MM.1S (cell line): ENCODE data around the gene DDX1.

Experiments
- DNase-seq: peaks from one replicate; pipeline ENCODE4 v3.0.0-alpha.2; 2015
- H2AFZ ChIP-seq: fragments of 300-600 bp; sonication (generic); 2 replicates; pipeline ENCODE4 v1.6.0; 2016; ENCODE audit warnings: antibody characterized with exemption, low read length
- H3F3A ChIP-seq: fragments of 300-600 bp; sonication (generic); 2 replicates; pipeline ENCODE4 v1.6.1; 2016; ENCODE audit warnings: mild to moderate bottlenecking, antibody characterized with exemption, low read length, moderate library complexity, mixed read lengths; ENCODE audit not compliant: insufficient read depth
- H3K27ac ChIP-seq: fragments of 300-600 bp; sonication (generic); 2 replicates; pipeline ENCODE4 v1.5.1; 2016; ENCODE audit warnings: mild to moderate bottlenecking, low read length
- H3K27me3 ChIP-seq: fragments of 300-600 bp; sonication (generic); replicated peaks from 2 replicates; pipeline ENCODE4 v1.6.0; 2016; ENCODE audit warnings: low read length; ENCODE audit not compliant: insufficient read depth
- H3K36me3 ChIP-seq: fragments of 300-600 bp; sonication (generic); replicated peaks from 2 replicates; pipeline ENCODE4 v1.6.1; 2016; ENCODE audit warnings: mild to moderate bottlenecking, low read length, mixed read lengths; ENCODE audit not compliant: insufficient read depth
- H3K4me1 ChIP-seq: fragments of 300-600 bp; sonication (generic); 2 replicates; pipeline ENCODE4 v1.6.1; 2016; ENCODE audit warnings: low read length, mixed read lengths
- H3K4me2 ChIP-seq: fragments of 300-600 bp; sonication (generic); 2 replicates; pipeline ENCODE4 v1.6.0; 2016; ENCODE audit warnings: low read depth, low read length
- H3K4me3 ChIP-seq: fragments of 300-600 bp; sonication (generic); 2 replicates; pipeline ENCODE4 v1.5.1; 2016; ENCODE audit warnings: low read length, mixed read lengths
- H3K79me2 ChIP-seq: fragments of 300-600 bp; sonication (generic); 2 replicates; pipeline ENCODE4 v1.6.1; 2016; ENCODE audit warnings: mixed run types, low read length, mixed read lengths
- H3K9ac ChIP-seq: fragments of 300-600 bp; sonication (generic); 2 replicates; pipeline ENCODE4 v1.6.1; 2016; ENCODE audit warnings: low read length, mixed read lengths
- H3K9me2 ChIP-seq: fragments of 300-600 bp; sonication (generic); replicated peaks from 2 replicates; pipeline ENCODE4 v1.6.1; 2016; ENCODE audit warnings: mild to moderate bottlenecking, low read length, mixed read lengths; ENCODE audit not compliant: insufficient read depth
- H3K9me3 ChIP-seq: fragments of 300-600 bp; sonication (generic); replicated peaks from 2 replicates; pipeline ENCODE4 v1.6.1; 2016; ENCODE audit warnings: mild to moderate bottlenecking, low read length, mixed read lengths; ENCODE audit not compliant: insufficient read depth
- H4K20me1 ChIP-seq: fragments of 300-600 bp; sonication (generic); 2 replicates; pipeline ENCODE4 v1.6.1; 2016; ENCODE audit warnings: mild to moderate bottlenecking, low read length, moderate library complexity, mixed read lengths; ENCODE audit not compliant: insufficient read depth
- CTCF ChIP-seq: fragments of 300-600 bp; sonication (generic); IDR thresholded peaks from 2 replicates; pipeline ENCODE4 v1.5.1; 2016; ENCODE audit warnings: antibody characterized with exemption, low read length, mixed read lengths
- EZH2 ChIP-seq: fragments of 300-600 bp; sonication (generic); optimal IDR thresholded peaks from 2 replicates; pipeline ENCODE3; 2017; ENCODE audit warnings: low read depth, mild to moderate bottlenecking, antibody characterized with exemption, low read length, mixed read lengths
- EZH2phosphoT487 ChIP-seq: fragments of 300-600 bp; sonication (generic); IDR thresholded peaks from 2 replicates; pipeline ENCODE4 v1.6.1; 2018; ENCODE audit warnings: antibody characterized with exemption, low read length

DDX1 gene

DNA sequence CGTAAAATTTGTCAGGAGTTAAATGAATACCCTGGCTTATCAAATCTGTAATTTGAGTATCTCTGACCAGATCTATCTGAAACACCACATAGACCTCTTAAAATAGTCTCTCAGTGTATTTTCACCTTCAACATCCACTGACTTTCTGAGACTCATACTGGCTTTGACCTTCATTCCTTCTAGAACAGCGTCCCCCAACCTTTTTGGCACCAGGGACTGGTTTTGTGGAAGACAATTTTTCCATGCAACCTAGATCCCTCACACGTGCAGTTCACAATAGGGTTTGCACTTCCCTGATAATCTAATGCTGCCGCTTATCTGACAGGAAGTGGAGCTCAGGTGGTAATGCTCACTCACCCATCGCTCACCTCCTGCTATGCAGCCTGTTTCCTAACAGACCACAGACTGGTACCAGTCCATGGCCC lies 33.8 kb upstream of the DDX1 start:
- Histone ChIP-seq H3F3A (no peaks in the 10 kb centered on the region), H3K36me3 (no peaks in the 10 kb centered on the region; the same call in 1 of the 2 replicates), H3K4me1 (peaks cover 7% of the 10 kb centered on the region; the same call in 1 of the 2 replicates), H3K27ac (no peak overlapping the region), H3K27me3 (no peaks in the 10 kb centered on the region), H3K9me2 (no peaks in the 10 kb centered on the region), H3K9me3 (no peaks in the 10 kb centered on the region), H4K20me1 (no peaks in the 10 kb centered on the region), H3K4me3 (no peak overlapping the region), H3K4me2 (no peak overlapping the region), H3K79me2 (peaks cover 38% of the 10 kb centered on the region), H2AFZ (no peak overlapping the region), H3K9ac (no peak overlapping the region)
- no peak for DNase-seq
- no peak for TF ChIP-seq EZH2
- TF ChIP-seq EZH2phosphoT487: no peak
- TF ChIP-seq CTCF: no peak

DNA sequence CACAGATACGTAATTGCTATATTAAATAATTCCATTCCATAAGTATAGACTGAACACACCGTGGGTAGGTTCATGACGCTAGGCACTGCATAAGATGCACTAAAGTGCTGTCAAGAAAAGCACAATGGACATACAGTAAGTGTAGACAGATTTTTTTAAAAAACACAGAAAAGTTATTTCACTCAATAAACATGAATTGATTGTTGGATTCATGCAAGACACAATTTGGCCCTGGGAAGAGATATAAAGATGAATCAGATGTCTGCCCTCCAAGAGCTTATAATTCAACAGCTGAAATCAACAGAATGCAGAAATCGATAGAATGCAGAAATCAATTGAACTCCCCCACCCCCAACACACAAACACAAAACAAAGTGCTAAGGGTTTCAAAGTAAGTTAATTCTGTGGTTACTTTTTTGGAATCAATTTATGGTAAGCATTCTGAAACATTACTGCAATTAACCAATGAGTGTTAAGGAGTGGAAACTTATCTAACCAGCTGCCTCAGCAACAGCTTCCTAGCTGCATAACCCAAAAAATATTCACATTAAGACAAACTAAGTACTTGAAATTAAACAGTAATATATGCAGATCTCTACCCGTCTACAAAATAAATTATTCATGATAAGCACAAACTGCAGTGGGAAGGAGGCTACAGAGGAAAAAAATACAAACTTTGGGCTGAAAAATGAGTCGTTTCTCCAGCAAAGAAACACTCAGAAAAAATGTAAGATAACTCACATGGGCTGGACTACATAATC lies 32.1 kb upstream of the DDX1 start:
- no peak for DNase-seq
- H3K79me2 ChIP-seq: peaks cover 38% of the 10 kb centered on the region

GRCh38 chr2:15560140-15560987 lies 31.3 kb upstream of the DDX1 start:
- Histone ChIP-seq H3K36me3 (no peaks in the 10 kb centered on the region; the same call in 1 of the 2 replicates), H3K9me3 (no peaks in the 10 kb centered on the region), H3K79me2 (peaks cover 38% of the 10 kb centered on the region), H3K27me3 (no peaks in the 10 kb centered on the region), H4K20me1 (no peaks in the 10 kb centered on the region), H2AFZ (peak overlapping the region; percentile 96), H3F3A (no peaks in the 10 kb centered on the region), H3K27ac (peak overlapping the region; percentile 8; the same call in 1 of the 2 replicates), H3K9ac (peak overlapping the region; percentile 75), H3K4me2 (peak overlapping the region; percentile 90), H3K9me2 (no peaks in the 10 kb centered on the region), H3K4me1 (peaks cover 7% of the 10 kb centered on the region; the same call in 1 of the 2 replicates), H3K4me3 (peak overlapping the region; percentile 96)
- TF ChIP-seq EZH2phosphoT487 (no peak), EZH2 (no peak), CTCF (no peak)
- DNase-seq: peak; percentile 8

More for the DNA sequence above, 32.1 kb upstream of the DDX1 start:
- no peaks in the 10 kb centered on the region for H3K9me2 ChIP-seq
- no peak overlapping the region for H3K27ac ChIP-seq
- no peaks in the 10 kb centered on the region for H3K27me3 ChIP-seq
- no peaks in the 10 kb centered on the region for H3F3A ChIP-seq
- peak overlapping the region; percentile 90 for H3K4me2 ChIP-seq
- no peaks in the 10 kb centered on the region; the same call in 1 of the 2 replicates for H3K36me3 ChIP-seq
- H4K20me1 ChIP-seq: no peaks in the 10 kb centered on the region
- no peak for TF ChIP-seq EZH2phosphoT487
- H3K4me3 ChIP-seq: 0 out of 2 replicates have a peak overlapping the region, but pooled peaks have one; percentile 0
- no peaks in the 10 kb centered on the region for H3K9me3 ChIP-seq
- H3K9ac ChIP-seq: no peak overlapping the region
- peaks cover 7% of the 10 kb centered on the region; the same call in 1 of the 2 replicates for H3K4me1 ChIP-seq
- no peak overlapping the region for H2AFZ ChIP-seq
